Loucy (cell line): Measurements from ENCODE around the gene TMEM131.

Source experiments
- EZH2phosphoT487 ChIP-seq: fragments of 200-600 bp; IDR thresholded peaks from 2 replicates; pipeline ENCODE4 v1.6.1; 2018; ENCODE audit warnings: antibody characterized with exemption, mild to moderate bottlenecking, moderate library complexity, borderline replicate concordance
- TF ChIP-seq, protein P1 (sequence below): fragments of 200-600 bp; sonication (generic); conservative IDR thresholded peaks from 2 replicates; pipeline ENCODE4 v1.5.1; 2014; ENCODE audit warnings: mild to moderate bottlenecking, antibody characterized with exemption, low read length

DNA sequence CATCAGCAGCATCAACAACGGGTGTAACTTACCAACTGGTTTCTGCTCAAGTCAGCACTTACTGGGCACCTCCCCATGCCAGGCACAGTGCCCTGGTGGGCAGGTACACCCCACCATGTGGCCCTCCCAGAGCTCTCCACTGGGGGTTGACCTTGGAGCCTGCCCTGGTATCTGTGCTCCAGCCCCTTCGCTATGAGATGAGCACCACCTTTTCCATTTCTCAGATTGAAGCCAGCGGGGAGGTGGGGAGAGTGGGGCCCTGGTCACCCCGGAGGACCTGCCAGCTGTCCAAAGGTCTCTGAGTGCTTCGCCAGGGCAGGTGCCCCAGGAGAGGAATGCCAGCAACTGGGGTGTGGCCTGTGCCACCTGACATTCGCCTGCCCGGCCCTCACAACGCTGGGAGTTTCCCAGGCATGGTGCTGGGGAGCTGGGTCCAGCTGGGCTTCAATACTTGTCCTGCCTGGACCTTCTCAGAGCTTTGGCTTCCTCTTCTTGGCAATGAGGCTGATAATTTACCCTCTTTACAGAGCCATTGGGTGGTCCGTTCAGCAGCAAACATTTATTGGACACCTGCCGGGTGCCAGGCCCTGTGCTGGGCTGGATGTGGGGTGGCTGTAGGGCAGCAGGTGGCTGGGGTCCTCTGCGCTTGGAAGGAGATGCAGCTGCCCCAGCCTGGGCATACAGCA, 288.2 kb downstream of the TMEM131 start:
- TF ChIP-seq, protein P1, sequence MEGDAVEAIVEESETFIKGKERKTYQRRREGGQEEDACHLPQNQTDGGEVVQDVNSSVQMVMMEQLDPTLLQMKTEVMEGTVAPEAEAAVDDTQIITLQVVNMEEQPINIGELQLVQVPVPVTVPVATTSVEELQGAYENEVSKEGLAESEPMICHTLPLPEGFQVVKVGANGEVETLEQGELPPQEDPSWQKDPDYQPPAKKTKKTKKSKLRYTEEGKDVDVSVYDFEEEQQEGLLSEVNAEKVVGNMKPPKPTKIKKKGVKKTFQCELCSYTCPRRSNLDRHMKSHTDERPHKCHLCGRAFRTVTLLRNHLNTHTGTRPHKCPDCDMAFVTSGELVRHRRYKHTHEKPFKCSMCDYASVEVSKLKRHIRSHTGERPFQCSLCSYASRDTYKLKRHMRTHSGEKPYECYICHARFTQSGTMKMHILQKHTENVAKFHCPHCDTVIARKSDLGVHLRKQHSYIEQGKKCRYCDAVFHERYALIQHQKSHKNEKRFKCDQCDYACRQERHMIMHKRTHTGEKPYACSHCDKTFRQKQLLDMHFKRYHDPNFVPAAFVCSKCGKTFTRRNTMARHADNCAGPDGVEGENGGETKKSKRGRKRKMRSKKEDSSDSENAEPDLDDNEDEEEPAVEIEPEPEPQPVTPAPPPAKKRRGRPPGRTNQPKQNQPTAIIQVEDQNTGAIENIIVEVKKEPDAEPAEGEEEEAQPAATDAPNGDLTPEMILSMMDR, result no peak
- TF ChIP-seq EZH2phosphoT487, result no peak
